Uterus (tissue), 2 donors: ENCODE measurements around the gene WBP1.

ENCODE experiments used
- CTCF ChIP-seq, 4 experiments: fragments of 200-600 bp in 2 of 4; fragments of 450-650 bp in 2 of 4; sonication (generic) in 2 of 4; IDR thresholded peaks; one replicate each; pipeline ENCODE4 v1.5.1; 2016 to 2019; ENCODE audit warnings: antibody characterized with exemption in 4 of 4, mild to moderate bottlenecking in 2 of 4, moderate library complexity in 1 of 4
- POLR2A ChIP-seq, 2 donors: fragments of 450-650 bp; IDR thresholded peaks; one replicate each; pipeline ENCODE4 v1.6.1; 2016; ENCODE audit warnings: antibody characterized with exemption in 2 of 2, mild to moderate bottlenecking in 1 of 2, moderate library complexity in 1 of 2

GRCh38 chr2:74481961-74482800, 23.9 kb downstream of the WBP1 start:
- TF ChIP-seq POLR2A (IDR thresholded peaks at IDR 0.05) (no peak), CTCF (IDR thresholded peaks at IDR 0.05) (no peak)
